Measurements from ENCODE around the gene S100A13. TPM values are rescaled to one million over a fixed set of nuclear protein-coding genes. Genes with fewer than 3 reads are reported as not detected.
"Not testable (repeated sequence)": the region's sequence is repeated elsewhere in the genome, so short reads cannot be mapped to it uniquely, and the experiment has no call there.

The S100A13 gene
- total RNA-seq, 1 donor from 2014 or later = 87.4 TPM

GRCh38 chr1:153578936-153579335 lies 48.4 kb downstream of the S100A13 start:
- H3K9ac ChIP-seq = no peak overlapping the region
- no peaks in the 10 kb centered on the region for H3K79me2 ChIP-seq (ENCODE audit: low read depth)
- no peaks in the 10 kb centered on the region for H3K36me3 ChIP-seq
- Mint-ChIP-seq H3K4me3 (no peak overlapping the region), H3K27ac (no peak overlapping the region), H3K36me3 (no peaks in the 10 kb centered on the region), H3K27me3 (ENCODE audit: insufficient read depth, low read depth) (peaks cover 2% of the 10 kb centered on the region), H3K9me3 (peaks cover 9% of the 10 kb centered on the region), H3K4me1 (peaks cover 17% of the 10 kb centered on the region)
- H3K4me1 ChIP-seq = peaks cover 25% of the 10 kb centered on the region
- H3K4me2 ChIP-seq = peak overlapping the region; percentile 6
- no peak overlapping the region for H3K27ac ChIP-seq
- H4K20me1 ChIP-seq (ENCODE audit: low read depth) = no peaks in the 10 kb centered on the region
- H3F3A ChIP-seq (ENCODE audit: low read depth) = peaks cover 21% of the 10 kb centered on the region
- TF ChIP-seq CTCF (IDR thresholded peaks at IDR 0.05) = no peak
- no peak for TF ChIP-seq EZH2phosphoT487 (IDR thresholded peaks at IDR 0.05)
- no peak for TF ChIP-seq EZH2 (IDR thresholded peaks at IDR 0.05)
- DNase-seq (ENCODE audit: low spot score) = peak; percentile 22
- no peaks in the 10 kb centered on the region for H3K9me3 ChIP-seq (ENCODE audit: low read depth)
- no peaks in the 10 kb centered on the region for H3K27me3 ChIP-seq
- no peak overlapping the region for H2AFZ ChIP-seq (replicated peaks)
- no peak overlapping the region for H3K4me3 ChIP-seq

GRCh38 chr1:153578490-153578889 lies 48.8 kb downstream of the S100A13 start:
- H3K27ac Mint-ChIP-seq = peak overlapping the region; percentile 30
- peaks cover 2% of the 10 kb centered on the region for H3K27me3 Mint-ChIP-seq (ENCODE audit: insufficient read depth, low read depth)
- DNase-seq (ENCODE audit: low spot score) = peak; percentile 9
- H3K4me1 Mint-ChIP-seq = peaks cover 14% of the 10 kb centered on the region
- Histone ChIP-seq H3K4me2 (peak overlapping the region; percentile 6), H3K27ac (no peak overlapping the region), H3K79me2 (ENCODE audit: low read depth) (no peaks in the 10 kb centered on the region), H3K4me3 (no peak overlapping the region), H2AFZ (replicated peaks) (no peak overlapping the region), H3K9me3 (ENCODE audit: low read depth) (no peaks in the 10 kb centered on the region), H3F3A (ENCODE audit: low read depth) (peaks cover 16% of the 10 kb centered on the region), H3K4me1 (peaks cover 21% of the 10 kb centered on the region), H3K9ac (no peak overlapping the region), H4K20me1 (ENCODE audit: low read depth) (no peaks in the 10 kb centered on the region), H3K36me3 (no peaks in the 10 kb centered on the region), H3K27me3 (no peaks in the 10 kb centered on the region)
- peaks cover 11% of the 10 kb centered on the region for H3K9me3 Mint-ChIP-seq
- no peak overlapping the region for H3K4me3 Mint-ChIP-seq
- TF ChIP-seq EZH2 (IDR thresholded peaks at IDR 0.05) (no peak), EZH2phosphoT487 (IDR thresholded peaks at IDR 0.05) (no peak)
- no peaks in the 10 kb centered on the region for H3K36me3 Mint-ChIP-seq

- Mint-ChIP-seq H3K4me3 (no peak overlapping the region), H3K27ac (no peak overlapping the region), H3K27me3 (ENCODE audit: insufficient read depth, low read depth) (peaks cover 2% of the 10 kb centered on the region), H3K4me1 (peaks cover 20% of the 10 kb centered on the region), H3K9me3 (peaks cover 11% of the 10 kb centered on the region), H3K36me3 (no peaks in the 10 kb centered on the region)
- no peak overlapping the region for H3K27ac ChIP-seq
- no peak for DNase-seq (ENCODE audit: low spot score)
- H3K9me3 ChIP-seq (ENCODE audit: low read depth) = no peaks in the 10 kb centered on the region
- H3F3A ChIP-seq (ENCODE audit: low read depth) = peaks cover 16% of the 10 kb centered on the region
- H3K9ac ChIP-seq = no peak overlapping the region
- H3K4me1 ChIP-seq = peaks cover 21% of the 10 kb centered on the region
- TF ChIP-seq CTCF (IDR thresholded peaks at IDR 0.05) = no peak
- no peak for TF ChIP-seq EZH2 (IDR thresholded peaks at IDR 0.05)
- TF ChIP-seq EZH2phosphoT487 (IDR thresholded peaks at IDR 0.05) = no peak
- no peak overlapping the region for H3K4me2 ChIP-seq
- H3K79me2 ChIP-seq (ENCODE audit: low read depth) = no peaks in the 10 kb centered on the region
- no peaks in the 10 kb centered on the region for H3K36me3 ChIP-seq
- no peaks in the 10 kb centered on the region for H3K27me3 ChIP-seq
- H2AFZ ChIP-seq (replicated peaks) = no peak overlapping the region
- H4K20me1 ChIP-seq (ENCODE audit: low read depth) = no peaks in the 10 kb centered on the region
- no peak overlapping the region for H3K4me3 ChIP-seq
Observed at GRCh38 chr1:153577624-153578051, 49.7 kb downstream of the S100A13 start.

GRCh38 chr1:153577138-153577537 lies 50.2 kb downstream of the S100A13 start:
- H3K27ac Mint-ChIP-seq = no peak overlapping the region
- peaks cover 21% of the 10 kb centered on the region for H3K4me1 ChIP-seq

GRCh38 chr1:153575497-153575896 lies 51.8 kb downstream of the S100A13 start:
- not testable (repeated sequence) for H3K27me3 ChIP-seq; H3K27ac Mint-ChIP-seq; H3K9me3 Mint-ChIP-seq; H3K36me3 ChIP-seq; H3K4me3 ChIP-seq; H3K36me3 Mint-ChIP-seq; H3K4me2 ChIP-seq; H2AFZ ChIP-seq (replicated peaks); H3K27me3 Mint-ChIP-seq (ENCODE audit: insufficient read depth, low read depth); H4K20me1 ChIP-seq (ENCODE audit: low read depth); H3K9ac ChIP-seq; DNase-seq (ENCODE audit: low spot score); H3K27ac ChIP-seq; H3K9me3 ChIP-seq (ENCODE audit: low read depth); H3K4me3 Mint-ChIP-seq; H3K79me2 ChIP-seq (ENCODE audit: low read depth)
- Histone ChIP-seq H3K4me1 (peaks cover 21% of the 10 kb centered on the region), H3F3A (ENCODE audit: low read depth) (peaks cover 16% of the 10 kb centered on the region)
- H3K4me1 Mint-ChIP-seq = peaks cover 26% of the 10 kb centered on the region

More at GRCh38 chr1:153577138-153577537, 50.2 kb downstream of the S100A13 start:
- H3K4me2 ChIP-seq = no peak overlapping the region
- Mint-ChIP-seq H3K27me3 (ENCODE audit: insufficient read depth, low read depth) (peaks cover 2% of the 10 kb centered on the region), H3K4me1 (peaks cover 22% of the 10 kb centered on the region), H3K9me3 (peaks cover 11% of the 10 kb centered on the region), H3K36me3 (no peaks in the 10 kb centered on the region), H3K4me3 (no peak overlapping the region)
- no peaks in the 10 kb centered on the region for H3K9me3 ChIP-seq (ENCODE audit: low read depth)
- DNase-seq (ENCODE audit: low spot score) = no peak
- no peaks in the 10 kb centered on the region for H3K36me3 ChIP-seq
- no peak overlapping the region for H2AFZ ChIP-seq (replicated peaks)
- peaks cover 16% of the 10 kb centered on the region for H3F3A ChIP-seq (ENCODE audit: low read depth)
- H3K27ac ChIP-seq = no peak overlapping the region
- no peak overlapping the region for H3K4me3 ChIP-seq
- H4K20me1 ChIP-seq (ENCODE audit: low read depth) = no peaks in the 10 kb centered on the region
- no peak overlapping the region for H3K9ac ChIP-seq
- TF ChIP-seq EZH2phosphoT487 (IDR thresholded peaks at IDR 0.05) = no peak
- no peak for TF ChIP-seq EZH2 (IDR thresholded peaks at IDR 0.05)
- no peak for TF ChIP-seq CTCF (IDR thresholded peaks at IDR 0.05)
- H3K27me3 ChIP-seq = no peaks in the 10 kb centered on the region
- no peaks in the 10 kb centered on the region for H3K79me2 ChIP-seq (ENCODE audit: low read depth)

GRCh38 chr1:153575081-153575491 lies 52.2 kb downstream of the S100A13 start:
- not testable (repeated sequence) for H3K4me3 Mint-ChIP-seq; H2AFZ ChIP-seq (replicated peaks); H3K9ac ChIP-seq; H3K9me3 Mint-ChIP-seq; H4K20me1 ChIP-seq (ENCODE audit: low read depth); H3K79me2 ChIP-seq (ENCODE audit: low read depth); H3K27ac ChIP-seq; DNase-seq (ENCODE audit: low spot score); H3K4me2 ChIP-seq; H3K27me3 ChIP-seq; H3K27me3 Mint-ChIP-seq (ENCODE audit: insufficient read depth, low read depth); H3K36me3 Mint-ChIP-seq; H3K9me3 ChIP-seq (ENCODE audit: low read depth); H3K4me3 ChIP-seq; H3K27ac Mint-ChIP-seq; H3K36me3 ChIP-seq
- H3K4me1 ChIP-seq = peaks cover 21% of the 10 kb centered on the region
- peaks cover 16% of the 10 kb centered on the region for H3F3A ChIP-seq (ENCODE audit: low read depth)
- peaks cover 27% of the 10 kb centered on the region for H3K4me1 Mint-ChIP-seq
